HG03521 (cell line): ENCODE measurements around the gene SP1.
"Not testable (repeated sequence)": the region's sequence is repeated elsewhere in the genome, so short reads cannot be mapped to it uniquely, and the experiment has no call there.

ENCODE experiments used
- ATAC-seq: cut with Tn5 transposase; IDR thresholded peaks from one replicate; pipeline ENCODE4 v1.9.1; 2021; ENCODE audit warnings: mild to moderate bottlenecking, moderate library complexity; ENCODE audit not compliant: unreplicated experiment

The SP1 gene

DNA sequence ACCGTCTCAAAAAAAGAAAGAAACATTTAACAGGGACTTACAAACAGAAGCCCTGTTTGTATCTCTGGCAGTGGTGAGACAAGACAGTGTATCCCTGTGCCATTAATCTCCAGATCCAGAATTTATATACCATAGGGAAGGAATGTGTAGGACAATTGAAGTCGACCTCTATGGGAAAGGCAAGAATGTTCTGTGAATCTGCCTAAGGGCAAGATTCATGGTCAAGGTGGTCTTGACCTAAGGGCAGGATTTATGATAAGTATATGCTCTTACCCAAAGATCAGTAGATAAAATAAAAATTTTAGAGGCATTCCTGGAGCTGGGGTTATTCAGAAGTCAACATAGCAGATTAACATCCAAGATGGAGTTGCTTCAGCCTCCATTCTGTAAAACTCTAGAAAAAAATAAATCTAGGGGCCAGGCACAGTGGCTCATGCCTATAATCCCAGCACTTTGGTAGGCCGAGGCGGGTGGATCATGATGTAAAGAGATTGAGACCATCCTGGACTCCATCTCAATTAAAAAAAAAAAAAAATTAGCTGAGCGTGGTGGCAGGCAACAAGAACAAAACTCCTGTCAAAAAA is 21.0 kb upstream of the SP1 start:
- ATAC-seq = no peak

DNA sequence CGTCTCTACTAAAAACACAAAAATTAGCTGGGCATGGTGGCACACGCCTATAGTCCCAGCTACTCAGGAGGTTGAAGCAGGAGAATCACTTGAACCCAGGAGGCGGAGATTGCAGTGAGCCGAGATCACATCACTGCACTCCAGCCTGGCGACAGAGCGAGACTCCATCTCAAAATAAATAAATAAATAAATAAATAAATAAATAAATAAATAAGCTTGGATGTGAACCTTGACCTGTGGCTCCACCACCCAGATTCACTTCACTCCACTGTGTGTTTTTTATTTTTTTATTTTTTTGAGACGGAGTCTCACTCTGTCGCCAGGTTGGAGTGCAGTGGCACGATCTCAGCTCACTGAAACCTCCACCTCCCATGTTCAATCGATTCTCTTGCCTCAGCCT is 18.3 kb upstream of the SP1 start:
- ATAC-seq = not testable (repeated sequence)

- no peak for ATAC-seq
Observed at GRCh38 chr12:53365245-53365904, 14.6 kb upstream of the SP1 start.

GRCh38 chr12:53373554-53374133 is 6.3 kb upstream of the SP1 start:
- not testable (repeated sequence) for ATAC-seq

GRCh38 chr12:53374277-53374676 is 5.7 kb upstream of the SP1 start:
- ATAC-seq = not testable (repeated sequence)

- no peak for ATAC-seq
Observed at GRCh38 chr12:53376747-53377146, 3.2 kb upstream of the SP1 start.

GRCh38 chr12:53378222-53378621 is 1.8 kb upstream of the SP1 start:
- no peak for ATAC-seq

DNA sequence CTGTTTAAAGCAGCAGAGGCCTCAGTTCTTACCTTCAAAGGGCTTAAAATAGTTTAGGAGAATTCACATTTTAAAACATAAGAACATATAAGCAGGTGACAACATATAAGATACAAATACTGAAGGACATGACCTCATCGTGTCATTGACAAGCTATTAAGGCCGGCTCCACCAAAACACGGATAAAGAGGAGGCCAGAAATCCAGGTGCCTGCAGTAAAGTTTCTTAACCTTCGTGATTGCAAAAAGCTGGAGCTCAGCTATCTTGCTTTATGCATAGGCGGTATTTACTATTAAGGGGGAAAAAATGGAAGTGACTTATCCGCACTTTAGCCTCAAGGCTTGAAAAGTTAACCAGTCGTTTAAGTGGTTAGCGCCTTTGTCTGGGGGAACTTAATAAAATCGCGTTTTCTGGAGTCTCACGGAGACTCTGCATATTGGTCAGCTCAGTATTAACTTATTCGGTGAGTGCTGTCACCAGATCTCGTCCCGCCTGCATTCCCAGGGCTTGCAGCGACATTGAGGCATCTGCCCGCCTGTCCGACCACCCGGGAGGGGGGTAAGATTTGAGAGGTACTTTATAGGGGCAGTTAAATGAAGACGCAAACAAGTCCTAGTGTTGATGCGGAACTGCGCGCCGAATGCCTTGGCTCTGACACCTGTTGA is 1.1 kb upstream of the SP1 start:
- no peak for ATAC-seq

DNA sequence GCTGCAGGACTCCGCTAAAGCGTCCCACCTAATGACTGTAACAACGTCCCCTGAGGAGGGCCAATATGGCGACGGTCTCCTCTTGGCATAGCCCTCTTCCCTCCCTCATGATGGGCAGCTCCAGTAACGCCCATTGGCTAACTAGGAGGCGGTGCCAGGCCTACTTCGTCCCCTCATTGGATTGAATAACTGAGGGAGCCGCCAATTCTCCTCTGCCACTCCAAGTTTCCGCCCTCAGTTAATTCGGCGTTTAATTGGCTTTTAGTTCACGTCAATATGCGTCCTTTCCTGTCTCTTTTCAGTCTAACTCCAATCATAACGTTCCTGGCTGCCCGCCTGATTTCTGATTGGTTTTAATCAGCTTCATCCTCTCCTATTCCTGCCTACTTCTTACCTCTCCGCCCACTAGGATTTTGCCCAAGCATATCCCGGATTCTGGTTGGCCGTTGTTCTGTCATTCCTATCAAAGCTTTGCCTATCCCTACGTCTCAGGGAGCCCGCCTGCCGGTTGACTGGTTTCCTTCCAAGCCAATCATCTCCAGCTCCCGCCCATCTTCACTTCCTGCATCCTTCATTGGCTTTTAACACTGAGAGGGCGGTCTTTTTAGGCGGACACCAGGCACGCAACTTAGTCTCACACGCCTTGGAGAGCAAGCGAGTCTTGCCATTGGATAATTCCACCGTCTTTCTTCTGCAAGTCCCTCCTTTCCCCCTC is 430 bp upstream of the SP1 start:
- ATAC-seq = peak; percentile 66

DNA sequence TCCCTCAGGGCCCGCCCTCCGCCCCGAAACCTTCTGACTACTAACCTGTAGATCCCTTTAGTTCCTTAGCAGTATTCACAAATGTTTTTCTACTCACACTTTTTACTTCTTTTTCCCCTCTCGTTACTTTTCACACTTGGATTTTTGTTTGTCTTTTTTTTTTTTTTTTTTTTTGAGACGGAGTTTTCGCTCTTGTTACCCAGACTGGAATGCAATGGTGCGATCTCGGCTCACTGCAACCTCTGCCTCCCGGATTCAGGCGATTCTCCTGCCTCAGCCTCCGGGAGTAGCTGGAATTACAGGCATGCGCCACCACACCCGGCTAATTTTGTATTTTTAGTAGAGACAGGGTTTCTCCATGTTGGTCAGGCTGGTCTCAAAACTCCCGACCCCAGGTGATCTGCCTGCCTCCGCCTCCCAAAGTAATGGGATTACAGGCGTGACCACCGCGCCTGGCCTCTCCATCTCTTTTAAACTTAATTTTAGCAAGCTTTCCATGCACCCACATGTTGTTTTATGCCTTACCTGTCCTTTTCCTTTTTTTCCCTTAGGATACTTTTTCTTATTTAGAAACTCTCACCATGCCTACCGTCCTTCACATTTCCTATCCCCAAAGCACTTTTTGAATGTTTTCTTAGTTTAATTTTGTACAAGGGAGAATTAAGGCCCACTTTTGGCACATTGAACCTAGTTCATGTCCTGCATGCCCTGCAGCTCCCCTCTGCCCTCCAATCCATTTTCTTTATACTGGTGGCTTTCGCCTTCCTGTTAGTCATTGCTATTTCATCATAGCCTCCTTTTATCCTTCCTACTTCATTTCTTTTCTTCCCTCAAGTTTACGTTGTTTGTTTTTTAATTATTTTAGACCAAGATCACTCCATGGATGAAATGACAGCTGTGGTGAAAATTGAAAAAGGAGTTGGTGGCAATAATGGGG is 1.1 kb downstream of the SP1 start:
- no peak for ATAC-seq

- no peak for ATAC-seq
Observed at GRCh38 chr12:53381731-53382630, 2.0 kb downstream of the SP1 start.

DNA sequence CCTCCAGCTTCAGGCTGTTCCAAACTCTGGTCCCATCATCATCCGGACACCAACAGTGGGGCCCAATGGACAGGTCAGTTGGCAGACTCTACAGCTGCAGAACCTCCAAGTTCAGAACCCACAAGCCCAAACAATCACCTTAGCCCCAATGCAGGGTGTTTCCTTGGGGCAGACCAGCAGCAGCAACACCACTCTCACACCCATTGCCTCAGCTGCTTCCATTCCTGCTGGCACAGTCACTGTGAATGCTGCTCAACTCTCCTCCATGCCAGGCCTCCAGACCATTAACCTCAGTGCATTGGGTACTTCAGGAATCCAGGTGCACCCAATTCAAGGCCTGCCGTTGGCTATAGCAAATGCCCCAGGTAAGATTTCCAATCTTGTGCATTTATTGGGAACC is 3.3 kb downstream of the SP1 start:
- ATAC-seq = no peak

DNA sequence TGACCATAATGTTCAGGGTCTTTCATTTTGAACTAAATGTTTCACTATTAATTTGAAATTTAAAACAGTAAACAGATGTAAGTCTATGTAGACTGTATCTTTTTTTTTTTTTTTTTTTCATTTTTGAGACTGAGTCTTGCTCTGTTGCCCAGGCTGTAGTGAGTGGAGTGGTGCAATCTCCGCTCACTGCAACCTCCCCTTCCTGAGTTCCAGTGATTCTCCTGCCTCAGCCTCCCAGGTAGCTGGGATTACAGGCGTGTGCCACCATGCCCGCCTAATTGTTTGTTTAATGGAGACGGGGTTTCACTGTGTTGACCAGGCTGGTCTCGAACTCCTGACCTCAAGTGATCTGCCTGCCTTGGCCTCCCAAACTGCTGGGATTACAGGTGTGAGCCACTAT is 6.4 kb downstream of the SP1 start:
- not testable (repeated sequence) for ATAC-seq

DNA sequence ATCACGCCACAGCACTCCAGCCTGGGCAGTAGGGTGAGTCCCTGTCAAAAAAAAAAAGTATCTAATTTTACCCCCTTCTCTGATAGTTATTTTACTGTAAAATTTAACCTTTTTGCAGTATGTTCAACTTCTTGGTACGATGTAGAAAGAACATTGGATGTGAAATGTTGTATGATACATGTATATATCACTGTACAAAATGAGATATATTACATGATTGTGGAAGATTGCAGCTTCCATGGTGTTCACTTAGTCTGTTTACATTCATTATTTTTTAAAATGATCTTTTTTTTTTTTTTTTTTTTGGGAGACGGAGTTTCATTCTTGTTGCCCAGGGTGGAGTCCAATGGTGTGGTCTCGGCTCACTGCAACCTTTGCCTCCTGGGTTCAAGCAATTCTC is 9.0 kb downstream of the SP1 start:
- ATAC-seq = no peak

DNA sequence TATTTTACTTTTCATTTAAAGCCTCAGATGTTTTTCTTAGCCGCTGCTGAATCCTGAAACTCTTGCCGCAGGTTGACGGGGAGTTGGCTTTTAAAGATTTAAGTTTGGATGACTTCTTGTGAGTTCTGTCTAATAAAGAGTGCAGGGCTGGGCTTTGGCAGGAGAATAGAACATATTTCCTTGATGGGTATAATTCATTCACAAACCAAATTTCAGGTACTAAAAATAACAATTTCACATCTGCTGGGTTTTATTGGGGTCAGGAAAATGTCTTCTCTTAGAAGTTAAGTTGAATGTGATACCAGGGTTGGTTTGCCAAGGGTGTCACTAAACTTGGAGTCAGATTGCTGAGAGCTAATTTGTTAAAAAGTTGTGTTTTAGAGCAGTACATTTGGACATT is 9.7 kb downstream of the SP1 start:
- no peak for ATAC-seq

DNA sequence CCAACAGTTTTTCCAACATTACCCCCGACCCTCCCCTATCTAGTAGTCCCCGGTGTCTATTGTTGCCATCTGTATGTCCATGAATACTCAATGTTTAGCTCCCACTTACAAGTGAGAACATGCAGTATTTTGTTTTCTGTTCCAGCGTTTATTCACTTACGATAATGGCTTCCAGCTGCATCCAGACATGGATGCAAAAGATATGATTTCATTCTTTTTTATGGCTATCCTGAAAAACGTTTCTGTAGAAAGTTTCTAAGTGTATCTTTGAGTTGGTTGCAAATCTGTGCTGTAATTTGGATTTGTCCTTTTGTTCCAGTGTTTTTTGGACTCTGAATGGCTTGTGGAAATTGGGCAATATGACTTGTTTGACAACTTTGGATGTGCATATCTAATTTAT is 11.7 kb downstream of the SP1 start:
- ATAC-seq = no peak

DNA sequence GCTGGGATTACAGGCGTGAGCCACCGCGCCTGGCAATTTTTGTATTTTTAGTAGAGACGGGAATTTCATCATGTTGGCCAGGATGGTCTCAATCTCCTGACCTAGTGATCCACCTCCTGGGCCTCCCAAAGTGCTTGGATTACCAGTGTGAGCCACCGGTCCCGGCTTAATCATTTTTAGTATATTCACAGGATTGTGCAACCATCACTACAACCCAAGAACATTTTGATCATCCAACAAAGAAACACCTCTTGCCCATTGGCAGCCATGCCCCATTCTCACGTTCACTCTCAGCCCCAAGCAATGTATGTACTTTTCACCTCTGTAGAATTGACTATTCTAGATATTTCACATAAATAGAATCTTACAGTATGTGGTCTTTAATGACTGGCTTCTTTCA is 19.9 kb downstream of the SP1 start:
- ATAC-seq = no peak

- not testable (repeated sequence) for ATAC-seq
Observed at GRCh38 chr12:53402351-53402750, 22.4 kb downstream of the SP1 start.

- no peak for ATAC-seq
Observed at GRCh38 chr12:53402871-53403270, 22.9 kb downstream of the SP1 start.
